Glutamatergic neuron (in vitro differentiated cells): ENCODE measurements around the gene NUB1. TPM values are rescaled to one million over a fixed set of nuclear protein-coding genes. Genes with fewer than 3 reads are reported as not detected.

Experiments used
- DNase-seq: peaks from one replicate; pipeline ENCODE4 v3.0.0; 2022
- H3K27ac Mint-ChIP-seq: one replicate; pipeline ENCODE4 v1.8.0; 2020; ENCODE audit warnings: mild to moderate bottlenecking, mixed read lengths, inconsistent platforms; ENCODE audit not compliant: unreplicated experiment
- H3K27me3 Mint-ChIP-seq: one replicate; pipeline ENCODE4 v1.8.0; 2020; ENCODE audit warnings: mild to moderate bottlenecking, moderate library complexity, mixed read lengths, inconsistent platforms; ENCODE audit not compliant: unreplicated experiment
- H3K36me3 Mint-ChIP-seq: one replicate; pipeline ENCODE4 v1.8.0; 2020; ENCODE audit warnings: mild to moderate bottlenecking, mixed read lengths, inconsistent platforms; ENCODE audit not compliant: unreplicated experiment
- H3K4me1 Mint-ChIP-seq: one replicate; pipeline ENCODE4 v1.8.0; 2020; ENCODE audit warnings: mild to moderate bottlenecking, low read depth, mixed read lengths, inconsistent platforms; ENCODE audit not compliant: unreplicated experiment
- H3K4me3 Mint-ChIP-seq: one replicate; pipeline ENCODE4 v1.8.0; 2020; ENCODE audit warnings: mild to moderate bottlenecking, mixed read lengths, inconsistent platforms; ENCODE audit not compliant: unreplicated experiment
- H3K9me3 Mint-ChIP-seq: one replicate; pipeline ENCODE4 v1.8.0; 2020; ENCODE audit warnings: mild to moderate bottlenecking, moderate library complexity, mixed read lengths, inconsistent platforms; ENCODE audit not compliant: unreplicated experiment
- CTCF ChIP-seq: fragments of 200-600 bp; sonication (generic); IDR thresholded peaks from one replicate; pipeline ENCODE4 v1.5.0; 2021; ENCODE audit not compliant: partially characterized antibody, unreplicated experiment
- total RNA-seq: library from RNA; stranded (reverse); fragmentation: NEBNext Ultra II Directional; extraction: Animal tissue kit (Norgen Biotek cat#: 25700); gene quantifications from one replicate; pipeline ENCODE4 v1.2.1, GENCODE V29; 2021; ENCODE audit not compliant: unreplicated experiment

The NUB1 gene
- total RNA-seq, 1 donor from 2014 or later: 41.6 TPM

GRCh38 chr7:151413241-151413640, 71.6 kb downstream of the NUB1 start:
- peaks cover 8% of the 10 kb centered on the region for H3K9me3 Mint-ChIP-seq
- no peak overlapping the region for H3K4me3 Mint-ChIP-seq
- peaks cover 6% of the 10 kb centered on the region for H3K4me1 Mint-ChIP-seq
- no peaks in the 10 kb centered on the region for H3K36me3 Mint-ChIP-seq
- DNase-seq: no peak
- no peak for TF ChIP-seq CTCF
- peaks cover 14% of the 10 kb centered on the region for H3K27me3 Mint-ChIP-seq
- H3K27ac Mint-ChIP-seq: no peak overlapping the region

- TF ChIP-seq CTCF: no peak
- no peak for DNase-seq
- no peaks in the 10 kb centered on the region for H3K36me3 Mint-ChIP-seq
- peak overlapping the region; percentile 3 for H3K27ac Mint-ChIP-seq
- H3K4me3 Mint-ChIP-seq: no peak overlapping the region
- H3K4me1 Mint-ChIP-seq: peaks cover 6% of the 10 kb centered on the region
- peaks cover 4% of the 10 kb centered on the region for H3K9me3 Mint-ChIP-seq
- peaks cover 13% of the 10 kb centered on the region for H3K27me3 Mint-ChIP-seq
Measured at GRCh38 chr7:151415375-151416105, 73.9 kb downstream of the NUB1 start.

DNA sequence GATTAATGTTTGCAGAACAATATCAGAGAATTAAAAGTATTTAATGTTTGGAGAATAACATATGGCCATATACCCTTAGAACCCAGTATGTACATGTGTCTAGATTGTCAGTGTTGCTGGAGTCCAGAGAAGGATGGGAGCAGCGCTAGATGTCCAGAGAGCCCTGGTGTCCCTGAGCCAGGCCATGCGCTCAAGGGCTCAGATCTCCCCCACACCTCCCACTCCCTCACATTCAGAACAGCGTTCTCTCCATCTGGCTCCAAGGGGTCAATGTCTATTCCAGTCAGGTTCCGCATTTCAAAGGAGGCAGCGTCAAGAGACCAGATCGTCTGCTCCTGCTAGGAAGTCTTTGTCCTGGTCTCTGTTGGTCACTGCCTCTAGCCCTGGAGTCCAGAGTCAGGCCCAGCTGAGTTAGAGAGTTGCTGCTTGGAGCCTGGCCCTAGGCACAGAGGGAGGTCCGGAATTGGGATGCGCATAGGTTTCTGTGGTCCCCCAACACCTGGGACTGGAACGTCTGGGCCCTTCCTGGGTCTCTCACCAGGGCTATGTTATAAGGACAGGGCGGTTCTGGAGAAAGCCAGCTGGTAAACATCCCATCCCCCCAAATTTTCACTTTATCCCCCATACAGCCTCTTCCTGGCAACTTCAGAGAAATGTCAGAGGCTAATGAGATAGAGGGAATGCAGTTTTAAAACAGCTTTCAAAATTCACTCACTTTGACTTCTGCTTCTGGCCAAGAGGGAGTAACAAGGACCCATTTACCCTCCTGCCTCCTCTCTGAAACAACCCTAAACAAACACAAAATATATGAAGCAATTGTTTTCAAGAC, 74.7 kb downstream of the NUB1 start:
- Mint-ChIP-seq H3K36me3 (no peaks in the 10 kb centered on the region), H3K9me3 (peaks cover 3% of the 10 kb centered on the region), H3K4me1 (no peaks in the 10 kb centered on the region), H3K4me3 (no peak overlapping the region), H3K27ac (peak overlapping the region; percentile 3), H3K27me3 (peaks cover 11% of the 10 kb centered on the region)
- no peak for DNase-seq
- no peak for TF ChIP-seq CTCF

GRCh38 chr7:151416941-151417315, 75.3 kb downstream of the NUB1 start:
- Mint-ChIP-seq H3K27me3 (peaks cover 7% of the 10 kb centered on the region), H3K9me3 (peaks cover 3% of the 10 kb centered on the region), H3K27ac (no peak overlapping the region), H3K36me3 (peaks cover 4% of the 10 kb centered on the region), H3K4me1 (no peaks in the 10 kb centered on the region), H3K4me3 (no peak overlapping the region)
- DNase-seq: no peak
- TF ChIP-seq CTCF: no peak

GRCh38 chr7:151420144-151420543, 78.5 kb downstream of the NUB1 start:
- Mint-ChIP-seq H3K4me3 (no peak overlapping the region), H3K27ac (no peak overlapping the region), H3K27me3 (peaks cover 4% of the 10 kb centered on the region), H3K9me3 (peaks cover 6% of the 10 kb centered on the region), H3K36me3 (peaks cover 12% of the 10 kb centered on the region), H3K4me1 (no peaks in the 10 kb centered on the region)
- DNase-seq: no peak
- TF ChIP-seq CTCF: no peak
